DOHH2 (cell line): ENCODE results near the gene SMAD3.

Experiments used
- H3F3A ChIP-seq: fragments of 200-600 bp; sonication (generic), shearing (Covaris generic); 2 replicates; pipeline ENCODE4 v1.6.0; 2016; ENCODE audit warnings: antibody characterized with exemption, mild to moderate bottlenecking; ENCODE audit not compliant: control insufficient read depth, insufficient read depth
- H3K27ac ChIP-seq: fragments of 200-600 bp; sonication (generic); 2 replicates; pipeline ENCODE4 v1.5.1; 2014; ENCODE audit warnings: low read depth, mild to moderate bottlenecking, low read length, moderate library complexity
- H3K27me3 ChIP-seq: fragments of 200-600 bp; sonication (generic); 2 replicates; pipeline ENCODE4 v1.6.1; 2014; ENCODE audit warnings: mild to moderate bottlenecking, low read length, mixed read lengths; ENCODE audit not compliant: control insufficient read depth
- H3K36me3 ChIP-seq: fragments of 200-600 bp; sonication (generic); 2 replicates; pipeline ENCODE4 v1.6.1; 2014; ENCODE audit warnings: mild to moderate bottlenecking, low read length, moderate library complexity, mixed read lengths; ENCODE audit not compliant: control insufficient read depth
- H3K4me1 ChIP-seq: fragments of 200-600 bp; sonication (generic); 2 replicates; pipeline ENCODE4 v1.6.1; 2014; ENCODE audit warnings: mild to moderate bottlenecking, low read length, mixed read lengths; ENCODE audit not compliant: control insufficient read depth
- H3K4me2 ChIP-seq: fragments of 200-600 bp; sonication (generic); 2 replicates; pipeline ENCODE4 v1.6.0; 2014; ENCODE audit warnings: mild to moderate bottlenecking, low read length, moderate library complexity
- H3K4me3 ChIP-seq: fragments of 200-600 bp; sonication (generic); 2 replicates; pipeline ENCODE4 v1.5.1; 2014; ENCODE audit warnings: mild to moderate bottlenecking, low read length, mixed read lengths
- H3K79me2 ChIP-seq: fragments of 200-600 bp; sonication (generic); 2 replicates; pipeline ENCODE4 v1.6.1; 2014; ENCODE audit warnings: mild to moderate bottlenecking, low read length, mixed read lengths; ENCODE audit not compliant: control insufficient read depth
- H3K9me2 ChIP-seq: fragments of 200-600 bp; sonication (generic); replicated peaks from 2 replicates; pipeline ENCODE4 v1.6.1; 2014; ENCODE audit warnings: mild to moderate bottlenecking, low read length, mixed read lengths; ENCODE audit not compliant: control insufficient read depth
- H3K9me3 ChIP-seq: fragments of 200-600 bp; sonication (generic); 2 replicates; pipeline ENCODE4 v1.6.1; 2014; ENCODE audit warnings: antibody characterized with exemption, low read length, mixed read lengths; ENCODE audit not compliant: control insufficient read depth, insufficient read depth
- H4K20me1 ChIP-seq: fragments of 200-600 bp; sonication (generic); 2 replicates; pipeline ENCODE4 v1.6.0; 2014; ENCODE audit warnings: low read depth, mild to moderate bottlenecking, antibody characterized with exemption, low read length, moderate library complexity; ENCODE audit not compliant: control insufficient read depth, insufficient read depth
- EZH2phosphoT487 ChIP-seq: fragments of 200-600 bp; sonication (generic); IDR thresholded peaks from 2 replicates; pipeline ENCODE4 v1.6.1; 2017; ENCODE audit warnings: borderline replicate concordance, mild to moderate bottlenecking, antibody characterized with exemption, low read length, moderate library complexity, mixed read lengths
- TF ChIP-seq, protein P1 (sequence below): fragments of 200-600 bp; sonication (generic); IDR thresholded peaks from one replicate; pipeline ENCODE4 v1.5.1; 2014; ENCODE audit warnings: antibody characterized with exemption, mild to moderate bottlenecking, low read depth, low read length; ENCODE audit not compliant: poor library complexity, severe bottlenecking

The SMAD3 gene

DNA sequence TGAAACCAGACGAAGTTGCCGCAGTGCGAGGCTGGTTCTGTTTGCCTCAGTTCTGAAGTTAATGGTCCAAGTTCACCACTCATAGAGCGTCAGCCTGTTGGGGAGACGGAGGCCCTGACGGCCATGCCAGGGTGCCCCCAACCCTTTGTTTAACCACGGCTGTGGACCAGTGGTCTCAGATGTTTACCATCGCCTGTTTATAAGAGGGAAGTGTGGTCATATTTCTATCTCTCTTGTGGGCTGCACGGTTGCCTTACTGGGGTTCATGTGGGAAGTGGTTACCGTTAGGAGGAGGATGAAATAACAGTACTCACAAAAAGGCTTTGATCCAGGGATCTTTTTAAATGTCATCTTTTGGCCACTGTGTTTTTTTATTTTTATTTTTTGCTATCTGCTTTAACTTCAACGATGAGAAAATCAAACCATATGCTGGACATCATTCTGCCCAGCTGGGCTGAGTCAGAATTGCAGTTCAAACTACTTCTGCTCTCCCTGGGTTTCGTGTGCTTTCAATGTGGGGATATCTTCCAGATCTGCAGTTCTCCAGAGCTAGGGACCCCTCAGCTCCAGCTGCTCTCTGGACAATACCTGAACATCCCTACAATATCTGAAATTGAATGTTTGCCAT, 17.8 kb downstream of the SMAD3 start:
- peaks cover 42% of the 10 kb centered on the region for H3K36me3 ChIP-seq
- peak overlapping the region; percentile 96 for H3K27ac ChIP-seq
- H3K9me2 ChIP-seq = no peaks in the 10 kb centered on the region
- H3K27me3 ChIP-seq = no peaks in the 10 kb centered on the region
- H3K4me1 ChIP-seq = peaks cover 93% of the 10 kb centered on the region
- peaks cover 36% of the 10 kb centered on the region for H3F3A ChIP-seq
- H3K4me3 ChIP-seq = peak overlapping the region; percentile 66
- 0 out of 2 replicates have a peak, but pooled peaks cover 5% of the 10 kb centered on the region for H4K20me1 ChIP-seq
- H3K4me2 ChIP-seq = peak overlapping the region; percentile 70
- H3K9me3 ChIP-seq = no peaks in the 10 kb centered on the region
- H3K79me2 ChIP-seq = peaks cover 85% of the 10 kb centered on the region
- no peak for TF ChIP-seq EZH2phosphoT487
- TF ChIP-seq, protein P1, sequence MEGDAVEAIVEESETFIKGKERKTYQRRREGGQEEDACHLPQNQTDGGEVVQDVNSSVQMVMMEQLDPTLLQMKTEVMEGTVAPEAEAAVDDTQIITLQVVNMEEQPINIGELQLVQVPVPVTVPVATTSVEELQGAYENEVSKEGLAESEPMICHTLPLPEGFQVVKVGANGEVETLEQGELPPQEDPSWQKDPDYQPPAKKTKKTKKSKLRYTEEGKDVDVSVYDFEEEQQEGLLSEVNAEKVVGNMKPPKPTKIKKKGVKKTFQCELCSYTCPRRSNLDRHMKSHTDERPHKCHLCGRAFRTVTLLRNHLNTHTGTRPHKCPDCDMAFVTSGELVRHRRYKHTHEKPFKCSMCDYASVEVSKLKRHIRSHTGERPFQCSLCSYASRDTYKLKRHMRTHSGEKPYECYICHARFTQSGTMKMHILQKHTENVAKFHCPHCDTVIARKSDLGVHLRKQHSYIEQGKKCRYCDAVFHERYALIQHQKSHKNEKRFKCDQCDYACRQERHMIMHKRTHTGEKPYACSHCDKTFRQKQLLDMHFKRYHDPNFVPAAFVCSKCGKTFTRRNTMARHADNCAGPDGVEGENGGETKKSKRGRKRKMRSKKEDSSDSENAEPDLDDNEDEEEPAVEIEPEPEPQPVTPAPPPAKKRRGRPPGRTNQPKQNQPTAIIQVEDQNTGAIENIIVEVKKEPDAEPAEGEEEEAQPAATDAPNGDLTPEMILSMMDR = no peak

- Histone ChIP-seq H3K4me3 (peak overlapping the region; percentile 47), H3K27me3 (no peaks in the 10 kb centered on the region), H3K36me3 (peaks cover 42% of the 10 kb centered on the region), H3K79me2 (peaks cover 74% of the 10 kb centered on the region), H3K27ac (peak overlapping the region; percentile 96), H3K9me2 (no peaks in the 10 kb centered on the region), H3K4me1 (peaks cover 80% of the 10 kb centered on the region), H3K9me3 (no peaks in the 10 kb centered on the region), H3K4me2 (peak overlapping the region; percentile 61), H4K20me1 (0 out of 2 replicates have a peak, but pooled peaks cover 5% of the 10 kb centered on the region), H3F3A (peaks cover 36% of the 10 kb centered on the region)
- TF ChIP-seq EZH2phosphoT487 = no peak
- TF ChIP-seq, protein P1 = no peak
These were observed 19.2 kb downstream of the SMAD3 start for GRCh38 chr15:67084561-67084960.

DNA sequence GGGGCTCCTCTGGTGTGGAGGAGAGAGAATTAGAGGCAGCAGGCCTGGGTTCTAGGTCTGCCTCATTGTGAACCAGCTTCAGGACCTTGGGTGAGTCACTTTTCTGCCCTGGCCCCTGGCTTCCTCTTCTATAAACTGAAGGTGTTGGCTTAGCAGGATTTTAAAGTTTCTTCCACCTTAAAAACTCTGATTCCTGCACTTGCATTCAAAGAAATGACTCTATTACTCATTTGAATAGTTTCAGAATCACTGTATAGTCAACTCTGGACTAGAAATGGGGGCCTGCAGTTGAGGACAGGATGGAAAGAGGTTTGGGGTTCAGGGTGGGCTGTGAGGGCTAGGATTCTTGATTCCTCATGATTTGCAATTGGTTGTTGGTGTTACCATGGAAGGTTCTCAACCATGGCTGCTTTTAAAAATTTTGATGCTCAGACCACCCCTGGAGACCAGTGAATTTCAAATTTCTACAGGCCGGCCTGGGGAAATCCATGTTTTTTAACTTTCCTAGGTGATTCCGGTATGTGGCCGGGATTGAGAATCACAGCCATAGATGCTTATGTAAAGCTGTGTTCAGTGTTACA, 19.9 kb downstream of the SMAD3 start:
- Histone ChIP-seq H3K4me1 (peaks cover 72% of the 10 kb centered on the region), H3K4me2 (peak overlapping the region; percentile 61), H3K27me3 (no peaks in the 10 kb centered on the region), H3K9me2 (no peaks in the 10 kb centered on the region), H3K4me3 (peak overlapping the region; percentile 47), H3K9me3 (no peaks in the 10 kb centered on the region), H3K79me2 (peaks cover 71% of the 10 kb centered on the region), H4K20me1 (0 out of 2 replicates have a peak, but pooled peaks cover 5% of the 10 kb centered on the region), H3K27ac (peak overlapping the region; percentile 47), H3F3A (peaks cover 36% of the 10 kb centered on the region), H3K36me3 (peaks cover 36% of the 10 kb centered on the region)
- no peak for TF ChIP-seq EZH2phosphoT487
- TF ChIP-seq, protein P1 = no peak
